Left lobe of liver (tissue), 2 donors: ENCODE data around the gene FAM118B. TPM values are rescaled to one million over a fixed set of nuclear protein-coding genes. Genes with fewer than 3 reads are reported as not detected.
"Not testable (repeated sequence)": the region's sequence is repeated elsewhere in the genome, so short reads cannot be mapped to it uniquely, and the experiment has no call there.

Experiments
- ATAC-seq: fragments of 200-7000 bp; cut with Tn5 transposase; one replicate; pipeline ENCODE4 v1.9.1; 2020; ENCODE audit warnings: mild to moderate bottlenecking, moderate library complexity
- DNase-seq: peaks from one replicate; pipeline ENCODE4 v3.0.0-alpha.2; 2020; ENCODE audit warnings: low spot score
- total RNA-seq: library from RNA; stranded (reverse); gene quantifications from one replicate; pipeline ENCODE4 v1.2.1, GENCODE V29; 2021
- donor health status: DM: no; HTN: no; CAD: no; lungs with moderate emphysema.
- donor health status: DM: no; HTN: yes; CAD: no.

Gene FAM118B
- total RNA-seq, 1 donor from 2014 or later, result 4.8 TPM

DNA sequence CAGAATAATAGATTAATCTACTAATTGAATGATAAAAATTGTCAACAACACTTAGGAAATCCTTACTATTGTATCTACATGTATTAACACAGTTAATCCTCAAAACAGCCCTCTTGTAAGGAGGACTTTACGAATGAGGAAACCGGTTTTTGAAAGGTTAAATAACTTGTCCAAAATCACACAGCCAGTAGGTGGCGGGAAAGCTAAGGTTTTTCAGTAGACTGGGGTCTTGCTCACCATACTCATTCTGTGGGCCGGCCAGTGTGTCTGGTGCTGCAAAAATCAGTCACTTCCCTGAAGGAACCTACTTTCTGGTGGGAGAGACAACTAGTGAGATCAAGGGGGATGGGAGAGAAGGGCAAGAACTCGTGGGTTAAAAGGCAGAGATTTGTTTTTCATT, 96.1 kb downstream of the FAM118B start:
- DNase-seq (no peak), ATAC-seq (no peak)

DNA sequence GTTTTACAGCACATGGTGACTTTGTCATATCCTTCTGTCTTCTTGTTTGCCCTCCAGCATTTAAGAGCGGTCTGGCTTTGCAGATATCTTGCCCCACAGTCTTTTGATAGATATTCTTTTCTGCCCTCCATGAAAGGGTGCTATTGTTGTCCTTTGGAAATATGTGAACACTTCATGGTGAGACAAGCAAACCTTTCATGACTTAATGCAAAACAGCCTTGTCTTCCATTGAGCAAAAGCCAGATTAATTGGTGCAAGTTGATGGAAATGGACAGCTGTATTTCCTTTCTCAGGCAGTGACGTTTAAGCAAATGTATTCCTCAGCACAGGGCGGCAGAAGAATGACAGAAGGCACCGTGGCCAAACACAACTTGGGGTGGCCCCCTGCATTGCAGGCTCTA, 96.7 kb downstream of the FAM118B start:
- no peak for ATAC-seq
- no peak for DNase-seq

DNA sequence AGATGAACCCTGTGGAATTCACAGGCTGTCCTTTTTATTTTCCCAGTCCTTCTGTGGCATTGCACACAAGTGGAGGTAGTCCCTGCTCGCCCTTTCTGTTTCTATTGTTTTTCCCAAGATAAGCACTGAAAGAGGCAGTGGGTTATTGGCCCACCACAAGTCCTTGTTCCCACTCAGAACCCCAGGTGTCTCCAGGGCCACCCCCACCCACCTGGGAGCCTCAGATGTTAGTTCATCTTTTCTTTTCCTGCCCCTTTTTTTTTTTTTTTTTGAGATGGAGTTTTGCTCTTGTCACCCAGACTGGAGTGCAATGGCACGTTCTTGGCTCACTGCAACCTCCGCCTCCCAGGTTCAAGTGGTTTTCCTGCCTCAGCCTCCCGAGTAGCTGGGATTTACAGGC, 97.2 kb downstream of the FAM118B start:
- DNase-seq, ATAC-seq: not testable (repeated sequence)

DNA sequence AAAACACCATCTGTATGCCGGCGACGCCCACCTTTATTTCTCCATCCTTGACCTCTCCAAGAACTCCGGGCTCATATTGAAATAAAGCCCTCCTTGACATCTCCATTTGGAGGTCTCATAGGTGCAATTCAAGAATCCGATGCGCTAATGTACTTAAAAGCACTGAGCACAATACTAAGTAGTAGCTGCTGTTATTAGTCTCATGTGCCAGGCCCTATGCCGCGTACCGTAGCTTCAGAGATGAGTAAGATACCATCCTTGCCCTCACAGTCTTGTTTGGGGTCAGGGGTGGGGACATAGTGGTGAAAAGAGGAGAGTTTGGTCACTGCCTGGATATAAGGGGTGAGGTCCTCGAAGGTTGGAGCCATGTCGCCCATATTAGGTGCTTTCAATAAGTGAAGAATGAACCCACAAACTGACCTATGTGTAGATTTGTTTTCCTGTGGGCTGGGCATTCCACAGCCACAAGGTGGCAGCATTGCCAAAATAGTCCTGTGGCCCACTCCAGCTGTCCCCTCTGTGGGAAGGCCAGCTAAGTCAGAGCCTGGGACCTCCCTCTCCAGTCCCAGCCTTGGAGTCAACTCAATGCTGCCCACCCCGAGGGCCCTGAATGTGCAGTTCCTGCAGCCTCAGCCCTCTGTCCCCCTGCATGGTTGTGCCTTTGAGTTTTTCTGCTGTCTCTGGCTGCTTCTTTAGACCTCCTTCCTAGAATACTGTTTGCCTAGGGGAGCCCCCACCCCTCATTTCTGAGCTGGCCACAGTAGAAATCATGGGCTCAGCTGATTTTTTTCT, 98.8 kb downstream of the FAM118B start:
- DNase-seq (peak; percentile 74), ATAC-seq (peak; percentile 98)

DNA sequence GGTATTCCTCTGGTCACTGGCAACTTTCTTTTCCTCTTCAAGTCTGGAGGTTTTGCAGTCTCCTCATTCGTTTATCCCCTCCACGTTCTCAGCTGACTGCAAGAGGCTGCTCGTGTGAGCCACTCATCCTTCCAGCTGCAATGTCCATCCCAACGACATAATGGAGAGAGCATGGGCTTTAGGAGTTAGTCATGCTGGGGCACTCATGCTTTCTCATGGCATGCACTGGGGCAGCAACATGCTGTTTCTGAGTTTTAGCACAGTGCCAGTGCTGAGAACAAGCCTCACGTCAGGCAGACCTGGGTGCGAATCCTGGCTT, 99.4 kb downstream of the FAM118B start:
- no peak for DNase-seq
- no peak for ATAC-seq

DNA sequence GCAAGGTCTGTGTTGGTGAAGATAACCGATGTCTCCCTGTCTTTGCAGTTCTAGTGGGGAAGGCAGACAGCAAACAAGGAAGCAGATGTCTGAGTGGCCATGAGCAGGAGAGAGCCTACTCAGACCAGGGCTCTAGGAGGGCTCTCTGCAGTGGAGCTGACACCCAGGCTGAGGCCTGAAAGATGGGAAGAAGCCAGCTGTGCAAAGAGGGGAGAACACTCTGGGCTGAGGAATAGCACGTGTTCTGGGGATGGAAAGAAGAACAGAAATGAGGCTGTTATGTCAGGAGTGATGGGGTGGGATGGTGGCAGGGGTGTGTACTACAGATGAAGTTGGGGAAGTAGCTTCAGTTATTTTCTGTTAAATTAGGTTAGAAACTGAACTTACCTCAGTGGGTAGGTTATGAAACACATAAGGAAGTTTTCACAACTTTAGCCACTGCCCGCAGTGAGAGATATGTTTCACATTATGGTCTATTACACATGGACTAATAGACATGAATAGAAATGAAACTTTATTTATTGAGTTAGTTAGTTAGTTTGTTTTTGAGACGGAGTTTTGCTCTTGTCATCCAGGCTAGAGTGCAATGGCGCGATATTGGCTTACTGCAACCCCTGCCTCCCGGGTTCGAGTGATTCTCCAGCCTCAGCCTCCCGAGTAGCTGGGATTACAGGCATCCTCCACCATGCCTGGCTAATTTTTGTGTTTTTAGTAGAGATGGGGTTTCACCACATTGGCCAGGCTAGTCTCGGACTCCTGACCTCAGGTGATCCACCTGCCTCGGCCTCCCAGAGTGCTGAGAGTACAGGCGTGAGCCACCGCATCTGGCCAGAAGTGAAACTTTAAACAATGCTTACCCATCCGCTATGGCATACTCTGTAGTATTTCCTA, 100.1 kb downstream of the FAM118B start:
- no peak for DNase-seq
- no peak for ATAC-seq

Other genes with a start within 250 kb of the FAM118B start
- gene CDON, start 148.9 kb upstream of the FAM118B start, total RNA-seq, result 5.3 TPM
- 17.0 TPM for gene RPUSD4, start 132 bp upstream of the FAM118B start, total RNA-seq
- gene SRPRA, start 57.1 kb downstream of the FAM118B start, total RNA-seq, result 149 TPM
- 46.0 TPM for gene FOXRED1, start 57.4 kb downstream of the FAM118B start, total RNA-seq
- 11.4 TPM for gene TIRAP, start 71.3 kb downstream of the FAM118B start, total RNA-seq
- gene DCPS, start 92.3 kb downstream of the FAM118B start, total RNA-seq, result 14.5 TPM
- gene ST3GAL4, start 143.9 kb downstream of the FAM118B start, total RNA-seq, result 7.3 TPM